ENCODE results near the gene PHACTR3. TPM values are rescaled to one million over a fixed set of nuclear protein-coding genes. Genes with fewer than 3 reads are reported as not detected.

Gene PHACTR3
- total RNA-seq, 1 donor from 2014 or later: 0.25 TPM

- peak; percentile 11 for DNase-seq (ENCODE audit: low spot score)
- no peak for ATAC-seq
These were observed 40.9 kb downstream of the PHACTR3 start for GRCh38 chr20:59645271-59645670.

DNA sequence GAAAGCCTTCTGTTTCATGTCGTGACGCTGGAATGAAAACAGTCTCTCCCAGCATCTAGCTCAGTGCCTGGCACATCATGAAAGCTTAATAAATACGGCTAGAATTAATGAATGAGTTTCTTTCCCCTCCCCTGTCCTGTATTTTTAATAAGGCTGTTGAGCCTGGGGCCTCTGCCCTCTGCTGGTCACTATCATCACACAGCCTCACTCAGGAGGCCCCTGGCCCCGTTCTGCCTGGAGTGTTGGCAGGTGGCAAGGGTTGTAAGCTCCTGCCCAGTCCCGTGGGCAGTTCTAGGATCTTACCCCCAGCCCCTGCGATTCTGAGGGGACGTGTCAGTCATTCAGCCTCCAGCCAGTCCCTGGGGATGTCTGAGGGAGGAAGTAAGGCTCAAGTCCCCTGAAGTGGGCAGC lies 41.4 kb downstream of the PHACTR3 start:
- DNase-seq (ENCODE audit: low spot score) (peak; percentile 14), ATAC-seq (no peak)

DNA sequence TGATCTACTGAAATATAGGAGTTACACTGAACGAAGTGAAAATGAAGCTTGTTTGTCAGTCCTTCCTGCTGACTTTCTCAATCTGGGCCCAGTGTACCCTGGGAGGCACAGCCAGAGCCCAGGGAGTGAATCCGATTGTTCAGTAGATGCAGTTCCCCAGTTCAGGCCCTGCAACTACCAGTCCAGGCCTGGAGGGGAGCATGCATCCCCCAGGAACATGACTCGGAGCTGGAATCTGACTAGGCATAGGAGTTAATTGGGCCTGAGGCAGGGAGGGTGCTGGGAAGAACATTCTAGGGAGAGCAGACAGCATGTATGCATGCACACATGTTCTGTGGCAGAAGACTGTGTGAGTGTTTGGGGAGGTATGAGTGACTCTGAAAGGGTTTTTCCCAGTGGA lies 42.1 kb downstream of the PHACTR3 start:
- ATAC-seq: no peak
- peak; percentile 8 for DNase-seq (ENCODE audit: low spot score)

- DNase-seq (ENCODE audit: low spot score) (peak; percentile 6), ATAC-seq (no peak)
These were observed 42.9 kb downstream of the PHACTR3 start for GRCh38 chr20:59647271-59647670.

- ATAC-seq (no peak), DNase-seq (ENCODE audit: low spot score) (no peak)
These were observed 44.2 kb downstream of the PHACTR3 start for GRCh38 chr20:59648466-59649070.

GRCh38 chr20:59650418-59650817 lies 46.1 kb downstream of the PHACTR3 start:
- DNase-seq (ENCODE audit: low spot score): no peak
- ATAC-seq: no peak

DNA sequence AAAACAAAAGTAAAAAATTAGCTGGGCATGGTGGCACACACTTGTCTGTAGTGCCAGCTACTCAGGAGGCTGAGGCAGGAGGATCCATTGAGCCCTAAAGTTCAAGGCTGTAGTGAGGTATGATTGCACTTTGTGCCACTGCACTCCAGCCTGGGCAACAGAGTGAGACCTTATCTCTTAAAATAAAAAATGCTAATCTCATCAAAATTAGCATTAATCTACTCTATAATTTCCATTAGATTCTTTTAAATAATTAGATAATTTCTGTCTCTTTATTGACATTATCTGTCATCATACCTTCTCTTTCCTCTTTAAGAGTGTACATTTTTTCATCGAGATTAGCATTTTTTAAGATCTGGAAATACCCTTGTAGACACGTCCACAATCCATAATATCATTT lies 48.0 kb downstream of the PHACTR3 start:
- ATAC-seq (no peak), DNase-seq (ENCODE audit: low spot score) (no peak)

DNA sequence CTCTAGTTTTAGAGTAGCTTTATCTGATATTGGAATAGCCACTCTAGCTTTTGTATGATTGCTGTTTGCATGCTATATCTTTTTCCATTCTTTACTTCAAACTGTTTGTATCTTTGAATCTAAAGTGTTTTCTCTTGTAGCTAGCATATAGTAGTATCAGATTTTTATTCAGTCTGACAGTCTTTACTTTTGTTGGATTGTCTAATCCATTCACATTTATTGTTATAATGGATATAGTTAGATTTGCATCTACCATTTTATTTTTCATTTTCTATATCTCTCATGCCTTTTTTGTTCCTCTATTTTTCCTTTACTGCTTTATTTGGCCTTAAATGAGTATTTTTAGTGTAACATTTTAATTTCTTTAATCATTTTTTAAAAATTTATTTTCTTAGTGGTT lies 52.1 kb downstream of the PHACTR3 start:
- no peak for ATAC-seq
- DNase-seq (ENCODE audit: low spot score): no peak

- DNase-seq (ENCODE audit: low spot score) (no peak), ATAC-seq (no peak)
These were observed 53.2 kb downstream of the PHACTR3 start for GRCh38 chr20:59657459-59658046.

GRCh38 chr20:59660471-59660870 lies 56.1 kb downstream of the PHACTR3 start:
- ATAC-seq: no peak
- no peak for DNase-seq (ENCODE audit: low spot score)

GRCh38 chr20:59661153-59661552 lies 56.8 kb downstream of the PHACTR3 start:
- ATAC-seq: no peak
- peak; percentile 7 for DNase-seq (ENCODE audit: low spot score)

GRCh38 chr20:59661621-59662020 lies 57.3 kb downstream of the PHACTR3 start:
- ATAC-seq: no peak

GRCh38 chr20:59662161-59662560 lies 57.8 kb downstream of the PHACTR3 start:
- DNase-seq (ENCODE audit: low spot score) (peak; percentile 7), ATAC-seq (no peak)

More at GRCh38 chr20:59661621-59662020, 57.3 kb downstream of the PHACTR3 start:
- DNase-seq (ENCODE audit: low spot score): no peak

DNA sequence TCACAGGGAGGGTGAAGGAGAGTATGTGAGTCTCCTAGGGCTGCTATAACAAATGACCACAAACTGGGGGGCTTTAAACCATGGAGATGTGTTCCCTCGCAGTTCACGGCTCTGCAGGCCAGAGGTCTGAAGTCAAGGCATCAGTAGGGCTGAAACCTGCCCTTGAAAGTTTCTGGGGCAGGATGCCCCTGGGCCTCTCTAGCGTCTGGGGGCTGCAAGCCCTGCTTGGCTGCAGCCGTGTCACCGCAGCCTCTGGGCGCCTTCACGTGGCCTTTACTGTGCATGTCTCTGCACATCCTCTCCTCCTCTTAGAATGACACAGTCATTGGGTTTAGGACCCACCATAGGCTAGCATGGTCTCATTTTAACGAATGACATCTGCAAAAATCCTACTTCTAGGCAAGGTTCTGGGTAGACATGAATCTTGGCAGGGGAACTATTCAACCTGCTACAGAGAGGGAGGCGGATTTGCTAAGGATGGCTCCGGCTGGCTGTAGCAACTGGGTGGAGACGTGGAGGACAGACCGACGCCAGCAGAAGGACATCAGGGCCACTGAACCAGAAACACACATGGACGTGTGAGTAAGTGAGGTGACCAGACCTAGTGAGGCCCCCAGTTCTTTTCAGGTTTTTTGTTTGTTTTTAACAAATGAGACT lies 58.6 kb downstream of the PHACTR3 start:
- no peak for ATAC-seq

DNA sequence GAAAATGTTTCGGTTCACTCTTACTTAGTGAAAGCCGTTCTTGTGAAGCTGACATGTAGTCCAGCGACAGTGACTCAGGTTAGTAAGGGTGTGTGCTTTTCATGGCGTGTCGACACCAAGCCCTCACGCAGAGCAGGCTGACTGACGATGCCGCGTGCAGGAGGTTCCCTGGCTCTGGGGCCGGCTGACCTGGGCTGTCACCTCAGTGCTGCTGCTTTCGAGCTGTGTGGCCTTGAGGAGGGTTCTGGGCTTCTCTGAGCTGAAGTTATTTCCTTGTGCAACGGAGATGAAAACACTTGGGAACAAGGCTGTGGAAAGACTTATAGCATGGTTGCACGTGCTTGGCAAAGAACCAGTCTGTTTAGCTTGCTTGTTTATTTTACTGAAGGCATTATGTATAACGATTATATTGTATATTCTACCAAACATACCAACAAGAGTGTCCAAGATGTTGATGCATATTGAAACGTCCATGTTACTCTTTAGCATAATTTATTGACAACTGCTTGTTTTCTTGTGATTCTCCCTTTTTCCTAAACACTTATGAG lies 59.2 kb downstream of the PHACTR3 start:
- ATAC-seq (no peak), DNase-seq (ENCODE audit: low spot score) (peak; percentile 30)

More for the DNA sequence above, 58.6 kb downstream of the PHACTR3 start:
- peak; percentile 22 for DNase-seq (ENCODE audit: low spot score)

GRCh38 chr20:59664421-59664941 lies 60.1 kb downstream of the PHACTR3 start:
- DNase-seq (ENCODE audit: low spot score) (peak; percentile 27), ATAC-seq (no peak)

DNA sequence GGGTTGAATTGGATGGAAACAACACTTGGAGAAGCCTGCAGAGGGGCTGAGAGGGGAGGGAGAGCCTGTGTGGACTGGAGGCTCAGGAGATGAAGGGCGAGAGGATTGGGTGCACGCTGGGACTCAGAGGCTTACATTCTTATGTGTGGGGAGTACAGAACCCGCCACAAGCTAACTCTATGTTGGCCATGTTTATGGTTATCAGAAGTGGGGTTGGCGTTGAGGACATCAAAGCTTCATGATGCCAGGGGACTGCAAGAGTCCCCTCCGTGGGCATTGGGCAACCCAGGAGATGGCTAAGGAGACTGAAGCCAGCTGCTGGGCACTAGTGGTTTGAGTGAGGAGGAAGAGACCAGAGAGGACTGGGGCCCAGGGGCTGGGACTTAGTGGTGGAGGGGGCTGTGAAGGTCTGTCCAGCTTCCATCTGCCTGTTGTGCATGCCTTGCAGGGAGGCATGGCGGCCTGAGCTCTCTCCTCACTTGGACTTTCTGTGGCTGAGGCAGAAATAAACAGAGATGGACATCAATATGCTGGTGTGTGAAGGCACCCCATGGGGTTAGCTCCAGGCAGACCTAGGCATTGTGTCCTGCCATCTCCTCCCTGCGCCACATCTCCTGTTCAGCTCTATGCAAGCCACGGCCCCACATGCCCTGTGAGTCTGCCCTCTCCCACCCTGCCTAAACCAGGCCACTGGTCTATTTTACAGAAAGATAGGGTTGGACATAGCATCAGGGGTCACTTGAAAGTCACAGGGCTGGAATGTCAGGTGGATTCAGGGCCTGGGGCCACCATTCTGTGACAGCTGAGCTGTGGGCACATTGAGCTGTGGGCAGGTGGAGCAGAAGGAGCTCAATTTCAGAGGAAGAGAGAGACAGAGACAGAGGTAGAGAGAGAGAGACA lies 61.6 kb downstream of the PHACTR3 start:
- no peak for ATAC-seq
- peak; percentile 18 for DNase-seq (ENCODE audit: low spot score)

DNA sequence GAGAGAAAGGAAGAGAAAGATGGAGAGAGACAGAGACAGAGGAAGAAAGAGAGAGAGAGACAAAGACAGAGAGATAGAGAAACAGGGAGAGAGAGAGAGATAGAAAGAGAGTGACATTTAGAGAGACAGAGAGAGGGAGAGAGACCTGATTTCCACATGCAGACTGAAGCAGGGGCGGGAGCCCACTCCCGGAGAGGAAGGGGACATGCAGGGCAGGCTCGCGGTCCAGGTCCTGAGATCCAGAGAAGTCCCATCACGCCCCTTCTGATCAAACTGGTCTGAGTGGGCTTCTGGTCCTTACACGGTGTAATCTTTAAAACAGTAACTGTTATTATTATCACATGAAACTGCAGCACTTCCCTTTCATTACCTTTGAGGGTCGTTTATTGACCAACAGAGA lies 62.2 kb downstream of the PHACTR3 start:
- DNase-seq (ENCODE audit: low spot score): peak; percentile 23
- no peak for ATAC-seq

DNA sequence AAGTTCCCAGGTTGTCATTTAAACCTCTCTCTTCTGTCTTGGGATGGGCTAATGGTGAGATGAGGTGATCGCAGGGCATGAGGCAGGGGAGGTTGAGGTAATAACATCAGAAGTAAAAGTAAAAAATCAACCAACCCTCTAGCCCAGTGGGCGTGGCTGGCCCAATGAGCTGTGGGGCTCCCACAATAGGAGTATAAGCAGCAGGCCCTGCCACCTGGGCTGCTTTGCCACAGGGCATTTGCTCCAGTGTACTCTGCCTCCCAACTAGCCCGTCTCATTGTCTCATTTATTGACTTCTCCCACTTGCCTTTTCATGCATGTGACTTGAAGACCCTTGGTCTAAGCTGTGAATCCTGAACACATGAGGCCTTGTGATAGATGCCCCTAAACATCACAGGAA lies 62.8 kb downstream of the PHACTR3 start:
- ATAC-seq (no peak), DNase-seq (ENCODE audit: low spot score) (peak; percentile 14)

DNA sequence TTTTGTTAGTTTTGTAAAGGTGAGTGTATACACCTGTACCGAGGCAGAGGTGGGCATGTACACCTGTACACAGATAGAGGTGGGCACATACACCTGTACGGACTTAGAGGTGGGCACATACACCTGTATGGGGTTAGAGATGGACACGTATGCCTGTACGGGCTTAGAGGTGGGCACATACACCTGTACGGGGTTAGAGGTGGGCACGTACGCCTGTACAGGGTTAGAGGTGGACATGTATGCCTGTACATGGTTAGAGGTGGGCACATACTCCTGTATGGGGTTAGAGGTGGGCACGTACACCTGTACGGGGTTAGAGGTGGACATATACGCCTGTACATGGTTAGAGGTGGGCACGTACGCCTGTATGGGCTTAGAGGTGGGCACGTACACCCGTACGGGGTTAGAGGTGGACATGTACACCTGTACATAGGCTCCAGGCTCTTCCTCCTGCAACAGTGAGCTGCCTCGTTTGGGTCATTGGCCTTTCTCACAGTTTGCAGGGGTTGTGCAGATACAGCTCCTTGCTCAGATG lies 63.7 kb downstream of the PHACTR3 start:
- ATAC-seq (no peak), DNase-seq (ENCODE audit: low spot score) (peak; percentile 10)

Data from left lobe of liver (tissue), 2 donors.